ENCODE measurements around the gene TIGD1. TPM values are rescaled to one million over a fixed set of nuclear protein-coding genes. Genes with fewer than 3 reads are reported as not detected.
A peak's percentile ranks its signal among the peaks of the same experiment; 100 is the strongest.

TIGD1 gene
- total and polyA plus RNA-seq, 2 of the 13 experiments (the other 11 are each of a cell fraction or from before 2014, with no cell fraction given) = 3.5 to 9.5 TPM

DNA sequence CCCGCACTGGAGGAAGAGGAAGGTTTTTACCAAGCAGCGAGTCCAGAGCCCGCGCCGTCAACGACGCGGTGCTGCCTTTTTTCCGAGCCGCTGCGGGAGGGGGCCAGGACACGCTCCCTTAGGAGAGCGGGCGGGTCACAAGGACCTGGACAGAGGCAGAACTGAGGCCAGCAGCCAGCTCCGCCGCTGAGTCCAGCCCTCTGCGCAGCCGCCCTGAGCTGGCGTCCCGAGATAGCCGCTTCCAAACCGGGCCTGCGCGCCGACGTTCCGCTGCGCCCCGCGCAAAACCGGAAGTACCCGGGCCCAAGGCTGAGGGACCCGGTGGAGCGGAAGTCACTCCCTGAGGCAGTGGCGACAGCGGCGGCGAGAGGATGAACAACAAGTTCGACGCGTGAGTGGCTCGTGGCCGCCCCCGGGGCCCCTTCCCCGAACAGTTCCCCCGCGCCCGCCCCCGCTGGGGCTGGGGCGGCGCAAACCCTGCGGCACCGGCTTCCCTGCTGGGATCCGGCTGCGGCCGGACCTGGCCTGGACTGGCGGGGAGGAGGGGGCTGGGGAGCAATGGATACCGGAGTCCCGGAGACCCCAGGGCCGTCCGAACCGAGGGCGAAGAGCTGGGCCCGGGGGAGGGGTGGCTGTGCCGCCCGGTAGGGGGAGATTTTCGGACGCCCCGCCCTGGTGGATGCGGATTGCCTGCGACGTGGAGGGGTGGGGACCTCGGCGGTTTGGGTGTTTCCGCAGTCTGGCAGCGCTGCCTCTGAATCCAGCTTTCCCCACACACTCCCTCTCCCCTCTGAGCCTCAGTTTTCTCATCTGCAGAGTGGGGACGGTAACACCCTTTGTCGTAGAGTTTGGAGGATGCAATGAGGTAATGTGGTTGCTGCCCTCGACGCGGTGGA lies at the start of gene TIGD1, which contains the start of gene EIF4E2 (continued):
- TF ChIP-seq, protein P1, sequence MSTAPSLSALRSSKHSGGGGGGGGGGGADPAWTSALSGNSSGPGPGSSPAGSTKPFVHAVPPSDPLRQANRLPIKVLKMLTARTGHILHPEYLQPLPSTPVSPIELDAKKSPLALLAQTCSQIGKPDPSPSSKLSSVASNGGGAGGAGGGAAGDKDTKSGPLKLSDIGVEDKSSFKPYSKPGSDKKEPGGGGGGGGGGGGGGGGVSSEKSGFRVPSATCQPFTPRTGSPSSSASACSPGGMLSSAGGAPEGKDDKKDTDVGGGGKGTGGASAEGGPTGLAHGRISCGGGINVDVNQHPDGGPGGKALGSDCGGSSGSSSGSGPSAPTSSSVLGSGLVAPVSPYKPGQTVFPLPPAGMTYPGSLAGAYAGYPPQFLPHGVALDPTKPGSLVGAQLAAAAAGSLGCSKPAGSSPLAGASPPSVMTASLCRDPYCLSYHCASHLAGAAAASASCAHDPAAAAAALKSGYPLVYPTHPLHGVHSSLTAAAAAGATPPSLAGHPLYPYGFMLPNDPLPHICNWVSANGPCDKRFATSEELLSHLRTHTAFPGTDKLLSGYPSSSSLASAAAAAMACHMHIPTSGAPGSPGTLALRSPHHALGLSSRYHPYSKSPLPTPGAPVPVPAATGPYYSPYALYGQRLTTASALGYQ (CRISPR knock-in tag; IDR thresholded peaks at IDR 0.05) = peak; percentile 87
- TF ChIP-seq YEATS2 (CRISPR knock-in tag; IDR thresholded peaks at IDR 0.05; ENCODE audit: borderline replicate concordance) = peak; percentile 99
- peak; percentile 57; the same call in 1 of the 2 replicates for TF ChIP-seq FOSL1 (CRISPR knock-in tag; IDR thresholded peaks at IDR 0.05; ENCODE audit: borderline replicate concordance)
- no peak; the same call in 1 of the 2 replicates for TF ChIP-seq NCOR1 (IDR thresholded peaks at IDR 0.05; ENCODE audit: borderline replicate concordance, low read length)
- TF ChIP-seq BRCA1 (CRISPR knock-in tag; IDR thresholded peaks at IDR 0.05) = peak; percentile 98
- peak; percentile 98 for TF ChIP-seq ZBTB38 (CRISPR knock-in tag; IDR thresholded peaks at IDR 0.05)
- peak; percentile 96; the same call in 1 of the 2 replicates for TF ChIP-seq ZBTB42 (CRISPR knock-in tag; IDR thresholded peaks at IDR 0.05)
- TF ChIP-seq YY1 (IDR thresholded peaks at IDR 0.05; ENCODE audit: insufficient read depth, insufficient replicate concordance, low read depth, low read length) = peak; percentile 87
- TF ChIP-seq ZNF333 (CRISPR knock-in tag; IDR thresholded peaks at IDR 0.05; ENCODE audit: borderline replicate concordance) = peak; percentile 98
- TF ChIP-seq THAP11 (CRISPR knock-in tag; IDR thresholded peaks at IDR 0.05) = peak; percentile 97
- no peak for TF ChIP-seq NBN (conservative IDR thresholded peaks at IDR 0.05)
- TF ChIP-seq, protein P2, sequence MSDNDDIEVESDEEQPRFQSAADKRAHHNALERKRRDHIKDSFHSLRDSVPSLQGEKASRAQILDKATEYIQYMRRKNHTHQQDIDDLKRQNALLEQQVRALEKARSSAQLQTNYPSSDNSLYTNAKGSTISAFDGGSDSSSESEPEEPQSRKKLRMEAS (IDR thresholded peaks at IDR 0.05) = peak; percentile 98
- TF ChIP-seq PCBP1 (IDR thresholded peaks at IDR 0.05; ENCODE audit: borderline replicate concordance, low read depth, low read length) = no peak
- TF ChIP-seq, protein P3, sequence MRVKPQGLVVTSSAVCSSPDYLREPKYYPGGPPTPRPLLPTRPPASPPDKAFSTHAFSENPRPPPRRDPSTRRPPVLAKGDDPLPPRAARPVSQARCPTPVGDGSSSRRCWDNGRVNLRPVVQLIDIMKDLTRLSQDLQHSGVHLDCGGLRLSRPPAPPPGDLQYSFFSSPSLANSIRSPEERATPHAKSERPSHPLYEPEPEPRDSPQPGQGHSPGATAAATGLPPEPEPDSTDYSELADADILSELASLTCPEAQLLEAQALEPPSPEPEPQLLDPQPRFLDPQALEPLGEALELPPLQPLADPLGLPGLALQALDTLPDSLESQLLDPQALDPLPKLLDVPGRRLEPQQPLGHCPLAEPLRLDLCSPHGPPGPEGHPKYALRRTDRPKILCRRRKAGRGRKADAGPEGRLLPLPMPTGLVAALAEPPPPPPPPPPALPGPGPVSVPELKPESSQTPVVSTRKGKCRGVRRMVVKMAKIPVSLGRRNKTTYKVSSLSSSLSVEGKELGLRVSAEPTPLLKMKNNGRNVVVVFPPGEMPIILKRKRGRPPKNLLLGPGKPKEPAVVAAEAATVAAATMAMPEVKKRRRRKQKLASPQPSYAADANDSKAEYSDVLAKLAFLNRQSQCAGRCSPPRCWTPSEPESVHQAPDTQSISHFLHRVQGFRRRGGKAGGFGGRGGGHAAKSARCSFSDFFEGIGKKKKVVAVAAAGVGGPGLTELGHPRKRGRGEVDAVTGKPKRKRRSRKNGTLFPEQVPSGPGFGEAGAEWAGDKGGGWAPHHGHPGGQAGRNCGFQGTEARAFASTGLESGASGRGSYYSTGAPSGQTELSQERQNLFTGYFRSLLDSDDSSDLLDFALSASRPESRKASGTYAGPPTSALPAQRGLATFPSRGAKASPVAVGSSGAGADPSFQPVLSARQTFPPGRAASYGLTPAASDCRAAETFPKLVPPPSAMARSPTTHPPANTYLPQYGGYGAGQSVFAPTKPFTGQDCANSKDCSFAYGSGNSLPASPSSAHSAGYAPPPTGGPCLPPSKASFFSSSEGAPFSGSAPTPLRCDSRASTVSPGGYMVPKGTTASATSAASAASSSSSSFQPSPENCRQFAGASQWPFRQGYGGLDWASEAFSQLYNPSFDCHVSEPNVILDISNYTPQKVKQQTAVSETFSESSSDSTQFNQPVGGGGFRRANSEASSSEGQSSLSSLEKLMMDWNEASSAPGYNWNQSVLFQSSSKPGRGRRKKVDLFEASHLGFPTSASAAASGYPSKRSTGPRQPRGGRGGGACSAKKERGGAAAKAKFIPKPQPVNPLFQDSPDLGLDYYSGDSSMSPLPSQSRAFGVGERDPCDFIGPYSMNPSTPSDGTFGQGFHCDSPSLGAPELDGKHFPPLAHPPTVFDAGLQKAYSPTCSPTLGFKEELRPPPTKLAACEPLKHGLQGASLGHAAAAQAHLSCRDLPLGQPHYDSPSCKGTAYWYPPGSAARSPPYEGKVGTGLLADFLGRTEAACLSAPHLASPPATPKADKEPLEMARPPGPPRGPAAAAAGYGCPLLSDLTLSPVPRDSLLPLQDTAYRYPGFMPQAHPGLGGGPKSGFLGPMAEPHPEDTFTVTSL (CRISPR knock-in tag; IDR thresholded peaks at IDR 0.05; ENCODE audit: borderline replicate concordance) = no peak; the same call in none of the 2 replicates
- peak; percentile 58 to 100; a peak in 3 of 4 replicates for TF ChIP-seq KLF16 (CRISPR knock-in tag; IDR thresholded peaks at IDR 0.05)
- TF ChIP-seq FOXC1 (CRISPR knock-in tag; IDR thresholded peaks at IDR 0.05; ENCODE audit: borderline replicate concordance) = peak; percentile 100
- peak; percentile 100 for TF ChIP-seq ZNF883 (CRISPR knock-in tag; IDR thresholded peaks at IDR 0.05; ENCODE audit: not compliant biosample characterization)
- peak; percentile 100 for TF ChIP-seq HES4 (CRISPR knock-in tag; IDR thresholded peaks at IDR 0.05; ENCODE audit: borderline replicate concordance)
- peak; percentile 94; the same call in 1 of the 2 replicates for TF ChIP-seq ELF4 (CRISPR knock-in tag; IDR thresholded peaks at IDR 0.05; ENCODE audit: borderline replicate concordance)
- TF ChIP-seq ZNF652 (CRISPR knock-in tag; IDR thresholded peaks at IDR 0.05; ENCODE audit: borderline replicate concordance, low read depth) = no peak
- peak; percentile 46; the same call in 1 of the 2 replicates for TF ChIP-seq ZNF644 (CRISPR knock-in tag; IDR thresholded peaks at IDR 0.05; ENCODE audit: low read depth)
- TF ChIP-seq ZNF772 (CRISPR knock-in tag; IDR thresholded peaks at IDR 0.05) = peak; percentile 100
